Testis (tissue), 3 donors: ENCODE results near the gene EXOSC1. TPM values are rescaled to one million over a fixed set of nuclear protein-coding genes. Genes with fewer than 3 reads are reported as not detected.

ENCODE experiments used
- DNase-seq: peaks from one replicate; pipeline ENCODE4 v3.0.0-alpha.2; 2019
- H3K27ac ChIP-seq, 2 donors: fragments of 200-600 bp; sonication (generic); one replicate each; pipeline ENCODE4 v1.5.1; 2019
- H3K27me3 ChIP-seq: fragments of 200-600 bp; sonication (generic); one replicate; pipeline ENCODE4 v1.5.1; 2019
- H3K36me3 ChIP-seq: fragments of 200-600 bp; sonication (generic); one replicate; pipeline ENCODE4 v1.5.1; 2017; ENCODE audit warnings: low read depth; ENCODE audit errors: missing control alignments
- H3K4me1 ChIP-seq: fragments of 200-600 bp; sonication (generic); one replicate; pipeline ENCODE4 v1.5.1; 2019
- H3K4me3 ChIP-seq, 2 donors: fragments of 200-600 bp; sonication (generic); one replicate each; pipeline ENCODE4 v1.5.1; 2017 to 2019
- H3K9me3 ChIP-seq: fragments of 200-600 bp; sonication (generic); one replicate; pipeline ENCODE4 v1.5.1; 2017
- POLR2A ChIP-seq: fragments of 450-650 bp; IDR thresholded peaks from one replicate; pipeline ENCODE4 v1.6.1; 2017; ENCODE audit warnings: antibody characterized with exemption, mild to moderate bottlenecking, moderate library complexity
- WGBS, 2 donors: methylation state at CpG; one replicate each; pipeline ENCODE4 v1.1.5; 2018; 5-methylcytosine and 5-hydroxymethylcytosine counted together
- intact Hi-C: fragments of 100-400 bp; cut with DNase I; formaldehyde crosslinking; loops from one replicate; pipeline ENCODE4 v1.15.1; 2023; ENCODE audit warnings: low total_unique reads
- polyA plus RNA-seq: library from polyadenylated mRNA; stranded (reverse); fragments of 350-450 nt; fragmentation: Illumina TruSeq; extraction: RNeasy Lipid Tissue Mini Kit (QIAGEN cat#74804); gene quantifications from one replicate; pipeline ENCODE4 v1.2.3, GENCODE V29; 2014; ENCODE audit warnings: low read depth, low replicate concordance; ENCODE audit not compliant: insufficient read depth
- total RNA-seq, 2 donors: library from RNA; depleted of rRNA; stranded (reverse); fragments of >200 nt; gene quantifications; one replicate each; pipeline ENCODE4 v1.2.3, GENCODE V29; 2016
- TF ChIP-seq, protein P1 (sequence below), 3 experiments: fragments of 450-650 bp in 2 of 3; fragments of 200-600 bp in 1 of 3; sonication (generic) in 1 of 3; IDR thresholded peaks; one replicate each; pipeline ENCODE4 v1.5.1; 2016 to 2019; ENCODE audit warnings: antibody characterized with exemption in 3 of 3, mild to moderate bottlenecking in 2 of 3, moderate library complexity in 1 of 3

Gene EXOSC1
- total and polyA plus RNA-seq, 3 donors from 2014 or later, result 24.5 to 31.4 (median 27.9) TPM

- H3K9me3 ChIP-seq, result no peaks in the 10 kb centered on the region
- DNase-seq, result no peak
- H3K36me3 ChIP-seq, result no peaks in the 10 kb centered on the region
- intact Hi-C loops, result loop anchor here (10.0 kb wide), 1 partner anchor 78 kb away; no protein-coding TSS in a partner anchor
- no peak for TF ChIP-seq POLR2A
- TF ChIP-seq, protein P1, sequence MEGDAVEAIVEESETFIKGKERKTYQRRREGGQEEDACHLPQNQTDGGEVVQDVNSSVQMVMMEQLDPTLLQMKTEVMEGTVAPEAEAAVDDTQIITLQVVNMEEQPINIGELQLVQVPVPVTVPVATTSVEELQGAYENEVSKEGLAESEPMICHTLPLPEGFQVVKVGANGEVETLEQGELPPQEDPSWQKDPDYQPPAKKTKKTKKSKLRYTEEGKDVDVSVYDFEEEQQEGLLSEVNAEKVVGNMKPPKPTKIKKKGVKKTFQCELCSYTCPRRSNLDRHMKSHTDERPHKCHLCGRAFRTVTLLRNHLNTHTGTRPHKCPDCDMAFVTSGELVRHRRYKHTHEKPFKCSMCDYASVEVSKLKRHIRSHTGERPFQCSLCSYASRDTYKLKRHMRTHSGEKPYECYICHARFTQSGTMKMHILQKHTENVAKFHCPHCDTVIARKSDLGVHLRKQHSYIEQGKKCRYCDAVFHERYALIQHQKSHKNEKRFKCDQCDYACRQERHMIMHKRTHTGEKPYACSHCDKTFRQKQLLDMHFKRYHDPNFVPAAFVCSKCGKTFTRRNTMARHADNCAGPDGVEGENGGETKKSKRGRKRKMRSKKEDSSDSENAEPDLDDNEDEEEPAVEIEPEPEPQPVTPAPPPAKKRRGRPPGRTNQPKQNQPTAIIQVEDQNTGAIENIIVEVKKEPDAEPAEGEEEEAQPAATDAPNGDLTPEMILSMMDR (IDR thresholded peaks at IDR 0.05), result no peak
- H3K27me3 ChIP-seq, result no peaks in the 10 kb centered on the region
- H3K27ac ChIP-seq, result no peak overlapping the region
- H3K4me1 ChIP-seq, result no peaks in the 10 kb centered on the region
- WGBS, 2 donors, result 85 to 93% methylated on average over 1 to 4 of the region's 4 CpGs
- no peak overlapping the region for H3K4me3 ChIP-seq
Measured at GRCh38 chr10:97466755-97467154, 20.9 kb upstream of the EXOSC1 start.

- no peaks in the 10 kb centered on the region for H3K4me1 ChIP-seq
- WGBS, 2 donors, result 57 to 79% methylated on average over 7 of the region's 7 CpGs
- no peak overlapping the region for H3K4me3 ChIP-seq
- H3K36me3 ChIP-seq, result no peaks in the 10 kb centered on the region
- intact Hi-C loops, result loop anchor here (10.0 kb wide), 1 partner anchor 79 kb away; no protein-coding TSS in a partner anchor
- H3K27me3 ChIP-seq, result no peaks in the 10 kb centered on the region
- no peak for DNase-seq
- TF ChIP-seq, protein P1 (IDR thresholded peaks at IDR 0.05), result no peak
- no peak for TF ChIP-seq POLR2A
- H3K27ac ChIP-seq, result no peak overlapping the region
- no peaks in the 10 kb centered on the region for H3K9me3 ChIP-seq
Measured at GRCh38 chr10:97465982-97466381, 20.2 kb upstream of the EXOSC1 start.

- Histone ChIP-seq H3K36me3 (no peaks in the 10 kb centered on the region), H3K4me1 (no peaks in the 10 kb centered on the region), H3K27me3 (no peaks in the 10 kb centered on the region), H3K27ac (no peak overlapping the region), H3K4me3 (no peak overlapping the region), H3K9me3 (no peaks in the 10 kb centered on the region)
- WGBS, 2 donors, result 60% methylated on average over 1 of the region's 1 CpG
- TF ChIP-seq POLR2A, result no peak
- TF ChIP-seq, protein P1 (IDR thresholded peaks at IDR 0.05), result no peak
- DNase-seq, result no peak
- intact Hi-C loops, result loop anchor here (10.0 kb wide), 1 partner anchor 81 kb away; no protein-coding TSS in a partner anchor
Measured at GRCh38 chr10:97464226-97464625, 18.4 kb upstream of the EXOSC1 start.

GRCh38 chr10:97463363-97464132, 17.7 kb upstream of the EXOSC1 start:
- H3K36me3 ChIP-seq, result no peaks in the 10 kb centered on the region
- TF ChIP-seq POLR2A, result no peak
- TF ChIP-seq, protein P1 (IDR thresholded peaks at IDR 0.05), result peak; percentile 78 to 88 (median 85)
- 70 to 76% methylated on average over 4 of the region's 4 CpGs for WGBS, 2 donors
- DNase-seq, result peak; percentile 50
- no peak overlapping the region for H3K4me3 ChIP-seq
- no peaks in the 10 kb centered on the region for H3K9me3 ChIP-seq
- H3K4me1 ChIP-seq, result no peaks in the 10 kb centered on the region
- intact Hi-C loops, result loop anchor here (10.0 kb wide), 1 partner anchor 81 kb away; no protein-coding TSS in a partner anchor
- no peak overlapping the region for H3K27ac ChIP-seq
- no peaks in the 10 kb centered on the region for H3K27me3 ChIP-seq
